ENCODE results near the gene NEK7. TPM values are rescaled to one million over a fixed set of nuclear protein-coding genes. Genes with fewer than 3 reads are reported as not detected.

NEK7 gene
- total RNA-seq, 1 donor from 2014 or later, result 98.1 TPM

- Histone ChIP-seq H3K27me3 (ENCODE audit: low read depth) (no peaks in the 10 kb centered on the region), H3K4me3 (no peak overlapping the region), H3K36me3 (no peaks in the 10 kb centered on the region), H3K27ac (no peak overlapping the region), H3K9me3 (no peaks in the 10 kb centered on the region), H3K4me1 (peaks cover 3% of the 10 kb centered on the region)
- no peak for TF ChIP-seq CTCF (IDR thresholded peaks at IDR 0.05)
- no peak for DNase-seq
- ATAC-seq, result no peak
- intact Hi-C loops (cut with DNase I), result no loop called here
Observed at GRCh38 chr1:198259333-198260074, 102.7 kb downstream of the NEK7 start.

GRCh38 chr1:198261886-198262285 is 105.1 kb downstream of the NEK7 start:
- no peaks in the 10 kb centered on the region for H3K36me3 ChIP-seq
- no peaks in the 10 kb centered on the region for H3K9me3 ChIP-seq
- intact Hi-C loops (cut with DNase I), result no loop called here
- no peak for DNase-seq
- no peak overlapping the region for H3K27ac ChIP-seq
- no peaks in the 10 kb centered on the region for H3K27me3 ChIP-seq (ENCODE audit: low read depth)
- H3K4me3 ChIP-seq, result no peak overlapping the region
- TF ChIP-seq CTCF (IDR thresholded peaks at IDR 0.05), result no peak
- no peaks in the 10 kb centered on the region for H3K4me1 ChIP-seq
- no peak for ATAC-seq

- TF ChIP-seq CTCF (IDR thresholded peaks at IDR 0.05), result no peak
- Histone ChIP-seq H3K4me1 (no peaks in the 10 kb centered on the region), H3K4me3 (no peak overlapping the region), H3K27ac (no peak overlapping the region), H3K27me3 (ENCODE audit: low read depth) (no peaks in the 10 kb centered on the region), H3K9me3 (no peaks in the 10 kb centered on the region), H3K36me3 (no peaks in the 10 kb centered on the region)
- DNase-seq (no peak), ATAC-seq (no peak)
- intact Hi-C loops (cut with DNase I), result no loop called here
Observed at GRCh38 chr1:198263186-198263585, 106.4 kb downstream of the NEK7 start.

- Histone ChIP-seq H3K36me3 (no peaks in the 10 kb centered on the region), H3K27ac (no peak overlapping the region), H3K4me1 (peaks cover 10% of the 10 kb centered on the region), H3K27me3 (ENCODE audit: low read depth) (no peaks in the 10 kb centered on the region), H3K9me3 (no peaks in the 10 kb centered on the region), H3K4me3 (no peak overlapping the region)
- DNase-seq, result no peak
- intact Hi-C loops (cut with DNase I), result no loop called here
- ATAC-seq, result no peak
- no peak for TF ChIP-seq CTCF (IDR thresholded peaks at IDR 0.05)
Observed at GRCh38 chr1:198264282-198264681, 107.5 kb downstream of the NEK7 start.

GRCh38 chr1:198265073-198265661 is 108.4 kb downstream of the NEK7 start:
- TF ChIP-seq CTCF (IDR thresholded peaks at IDR 0.05), result no peak
- Histone ChIP-seq H3K27me3 (ENCODE audit: low read depth) (no peaks in the 10 kb centered on the region), H3K4me1 (peaks cover 15% of the 10 kb centered on the region), H3K4me3 (no peak overlapping the region), H3K36me3 (no peaks in the 10 kb centered on the region), H3K9me3 (no peaks in the 10 kb centered on the region), H3K27ac (no peak overlapping the region)
- ATAC-seq (peak; percentile 56 to 71), DNase-seq (no peak)
- intact Hi-C loops (cut with DNase I), result no loop called here

All from lower lobe of right lung (tissue), 2 donors.